ENCODE data around the gene MAP3K8. TPM values are rescaled to one million over a fixed set of nuclear protein-coding genes. Genes with fewer than 3 reads are reported as not detected.
A peak's percentile ranks its signal among the peaks of the same experiment; 100 is the strongest.

MAP3K8 gene
- total RNA-seq, 1 experiment from 2014 or later, result 13.8 TPM

GRCh38 chr10:30463944-30464451 is 30.0 kb downstream of the MAP3K8 start:
- POLR2A ChIA-PET, result interaction anchor here (0.6 kb wide), 1 partner anchor 18 kb away, joined by 3 read pairs; no protein-coding TSS in a partner anchor
- peaks cover 23% of the 10 kb centered on the region for H3K36me3 Mint-ChIP-seq

GRCh38 chr10:30464675-30465074 is 30.7 kb downstream of the MAP3K8 start:
- ChIA-PET CTCF (interaction anchor here (1.9 kb wide), 1 partner anchor 117 kb away, joined by 7 read pairs; no protein-coding TSS in a partner anchor), POLR2A (no interaction called here)
- no peak for ATAC-seq
- no peak for DNase-seq (ENCODE audit: low spot score)
- TF ChIP-seq GRHL2 (CRISPR knock-in tag; IDR thresholded peaks at IDR 0.05; ENCODE audit: insufficient replicate concordance, severe bottlenecking) (no peak), SMAD4 (CRISPR knock-in tag; IDR thresholded peaks at IDR 0.05) (no peak)
- Mint-ChIP-seq H3K4me3 (no peak overlapping the region), H3K36me3 (peaks cover 16% of the 10 kb centered on the region), H3K4me1 (peaks cover 5% of the 10 kb centered on the region; the same call in 1 of the 2 replicates), H3K9me3 (no peaks in the 10 kb centered on the region), H3K27ac (0 out of 2 replicates have a peak overlapping the region, but pooled peaks have one; percentile 53), H3K27me3 (ENCODE audit: low read depth) (no peaks in the 10 kb centered on the region)

More at GRCh38 chr10:30463944-30464451, 30.0 kb downstream of the MAP3K8 start:
- no peak for TF ChIP-seq CREM (CRISPR knock-in tag; IDR thresholded peaks at IDR 0.05)
- TF ChIP-seq MXD4 (CRISPR knock-in tag; IDR thresholded peaks at IDR 0.05; ENCODE audit: borderline replicate concordance), result no peak
- no peak for TF ChIP-seq HMGXB4 (CRISPR knock-in tag; IDR thresholded peaks at IDR 0.05)
- no peak for TF ChIP-seq CTCF (IDR thresholded peaks at IDR 0.05)
- no peak for TF ChIP-seq ATF2 (CRISPR knock-in tag; IDR thresholded peaks at IDR 0.05; ENCODE audit: borderline replicate concordance, low read depth)
- no peak for TF ChIP-seq ERG (CRISPR knock-in tag; IDR thresholded peaks at IDR 0.05)
- no peak for TF ChIP-seq ATF3 (CRISPR knock-in tag; conservative IDR thresholded peaks at IDR 0.05)
- no peak for TF ChIP-seq NR1H2 (CRISPR knock-in tag; IDR thresholded peaks at IDR 0.05)
- no peak for TF ChIP-seq NFE2L1 (CRISPR knock-in tag; IDR thresholded peaks at IDR 0.05)
- TF ChIP-seq TEAD1 (CRISPR knock-in tag; IDR thresholded peaks at IDR 0.05), result no peak
- CTCF ChIA-PET, result interaction anchor here (1.9 kb wide), 1 partner anchor 117 kb away, joined by 7 read pairs; no protein-coding TSS in a partner anchor
- Mint-ChIP-seq H3K9me3 (no peaks in the 10 kb centered on the region), H3K27me3 (ENCODE audit: low read depth) (no peaks in the 10 kb centered on the region), H3K27ac (0 out of 2 replicates have a peak overlapping the region, but pooled peaks have one; percentile 53), H3K4me3 (no peak overlapping the region), H3K4me1 (peaks cover 9% of the 10 kb centered on the region)
- ATAC-seq, result no peak
- DNase-seq (ENCODE audit: low spot score), result no peak

- no peak for ATAC-seq
- no peak for DNase-seq (ENCODE audit: low spot score)
- Mint-ChIP-seq H3K9me3 (no peaks in the 10 kb centered on the region), H3K27me3 (ENCODE audit: low read depth) (no peaks in the 10 kb centered on the region), H3K27ac (no peak overlapping the region), H3K4me1 (peaks cover 7% of the 10 kb centered on the region; the same call in 1 of the 2 replicates), H3K36me3 (peaks cover 3% of the 10 kb centered on the region; the same call in 1 of the 2 replicates), H3K4me3 (no peak overlapping the region)
- no peak for TF ChIP-seq ZNF512 (CRISPR knock-in tag; IDR thresholded peaks at IDR 0.05; ENCODE audit: borderline replicate concordance)
- TF ChIP-seq STAT6 (CRISPR knock-in tag; conservative IDR thresholded peaks at IDR 0.05; ENCODE audit: low read depth), result no peak
- no peak for TF ChIP-seq ZNF317 (CRISPR knock-in tag; IDR thresholded peaks at IDR 0.05; ENCODE audit: borderline replicate concordance, low read depth)
- POLR2A ChIA-PET, result no interaction called here
- CTCF ChIA-PET, result interaction anchor here (1.0 to 1.2 kb wide), 2 partner anchors 82 to 125 kb away, joined by 3 read pairs; no protein-coding TSS in a partner anchor
Observed at GRCh38 chr10:30466445-30466844, 32.5 kb downstream of the MAP3K8 start.
